WI38 (cell line): ENCODE results near the gene DNM2.

Source experiments
- H3K4me3 ChIP-seq: 2 replicates; pipeline ENCODE4 v1.5.1; 2011; ENCODE audit warnings: low read depth, mild to moderate bottlenecking, control low read depth, low read length
- TF ChIP-seq, protein P1 (sequence below): IDR thresholded peaks from 2 replicates; pipeline ENCODE4 v1.5.1; 2012; ENCODE audit warnings: low read depth, mild to moderate bottlenecking, control low read depth, low read length

Gene DNM2

DNA sequence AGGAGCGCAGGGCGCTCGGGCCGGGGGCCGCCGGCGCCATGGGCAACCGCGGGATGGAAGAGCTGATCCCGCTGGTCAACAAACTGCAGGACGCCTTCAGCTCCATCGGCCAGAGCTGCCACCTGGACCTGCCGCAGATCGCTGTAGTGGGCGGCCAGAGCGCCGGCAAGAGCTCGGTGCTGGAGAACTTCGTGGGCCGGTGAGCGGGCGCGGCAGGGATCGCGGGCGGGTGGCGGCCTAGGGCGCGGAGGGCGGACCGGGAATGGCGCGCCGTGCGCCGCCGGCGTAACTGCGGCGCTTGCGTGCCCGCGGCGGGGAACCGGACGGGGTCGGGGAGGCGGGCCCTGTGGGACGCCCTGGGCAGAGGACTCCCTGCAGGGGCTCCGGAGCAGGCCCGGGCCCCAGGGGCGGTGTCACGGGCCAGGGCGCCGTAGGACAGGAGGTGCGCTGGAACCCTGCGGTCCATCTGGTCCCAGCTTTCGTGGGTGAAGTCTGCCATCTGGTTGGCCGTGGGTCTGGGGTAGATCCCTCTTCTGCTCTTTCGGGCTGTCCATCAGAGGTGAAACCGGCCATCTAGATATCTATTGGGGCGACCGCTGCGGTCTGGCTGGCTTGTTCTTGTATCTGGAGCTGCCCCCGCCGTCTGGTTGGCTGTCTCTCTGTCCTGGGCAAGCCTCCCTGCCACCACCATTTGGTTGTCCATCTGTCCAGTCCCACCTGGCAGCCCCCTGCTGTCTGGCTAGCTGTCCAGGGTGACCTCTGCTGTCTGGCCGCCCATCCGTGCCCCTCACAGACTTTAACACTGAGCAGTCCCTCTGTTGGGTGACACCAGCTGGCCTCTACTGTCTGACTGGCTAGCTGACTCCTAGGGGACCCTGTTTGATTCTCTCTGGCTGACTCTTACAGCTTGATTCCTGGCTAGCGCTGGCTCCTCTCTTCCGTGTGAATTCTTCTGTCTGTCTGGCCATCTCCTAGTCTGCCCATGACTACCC, 622 bp downstream of the DNM2 start:
- TF ChIP-seq, protein P1, sequence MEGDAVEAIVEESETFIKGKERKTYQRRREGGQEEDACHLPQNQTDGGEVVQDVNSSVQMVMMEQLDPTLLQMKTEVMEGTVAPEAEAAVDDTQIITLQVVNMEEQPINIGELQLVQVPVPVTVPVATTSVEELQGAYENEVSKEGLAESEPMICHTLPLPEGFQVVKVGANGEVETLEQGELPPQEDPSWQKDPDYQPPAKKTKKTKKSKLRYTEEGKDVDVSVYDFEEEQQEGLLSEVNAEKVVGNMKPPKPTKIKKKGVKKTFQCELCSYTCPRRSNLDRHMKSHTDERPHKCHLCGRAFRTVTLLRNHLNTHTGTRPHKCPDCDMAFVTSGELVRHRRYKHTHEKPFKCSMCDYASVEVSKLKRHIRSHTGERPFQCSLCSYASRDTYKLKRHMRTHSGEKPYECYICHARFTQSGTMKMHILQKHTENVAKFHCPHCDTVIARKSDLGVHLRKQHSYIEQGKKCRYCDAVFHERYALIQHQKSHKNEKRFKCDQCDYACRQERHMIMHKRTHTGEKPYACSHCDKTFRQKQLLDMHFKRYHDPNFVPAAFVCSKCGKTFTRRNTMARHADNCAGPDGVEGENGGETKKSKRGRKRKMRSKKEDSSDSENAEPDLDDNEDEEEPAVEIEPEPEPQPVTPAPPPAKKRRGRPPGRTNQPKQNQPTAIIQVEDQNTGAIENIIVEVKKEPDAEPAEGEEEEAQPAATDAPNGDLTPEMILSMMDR: no peak

DNA sequence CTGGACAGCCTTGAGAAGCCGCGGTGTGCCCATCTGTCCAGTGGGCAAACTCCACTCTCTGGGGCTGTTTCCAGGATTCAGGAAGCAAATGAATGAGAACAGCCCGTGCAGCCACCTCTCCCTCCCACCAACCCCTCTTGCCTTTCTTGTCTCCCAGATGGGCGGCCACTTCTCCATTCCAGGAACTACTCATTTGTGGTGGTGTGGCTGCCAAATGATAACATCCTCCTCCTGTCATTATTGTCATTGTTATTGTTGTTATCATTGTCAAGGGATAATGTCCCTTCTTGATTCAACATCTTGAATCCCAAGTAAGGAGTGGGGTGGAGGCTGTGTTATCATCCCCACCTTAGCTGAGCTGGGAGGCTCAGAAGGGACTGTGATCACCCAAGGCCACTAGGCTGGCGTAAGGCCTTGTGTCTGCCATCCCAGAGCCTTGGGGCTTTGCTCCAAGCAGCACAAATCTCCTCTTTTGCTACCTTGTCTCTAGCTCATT, 1.6 kb downstream of the DNM2 start:
- TF ChIP-seq, protein P1: no peak
- peak overlapping the region; percentile 86 for H3K4me3 ChIP-seq

More for the DNA sequence above, 622 bp downstream of the DNM2 start:
- H3K4me3 ChIP-seq: peak overlapping the region; percentile 86

DNA sequence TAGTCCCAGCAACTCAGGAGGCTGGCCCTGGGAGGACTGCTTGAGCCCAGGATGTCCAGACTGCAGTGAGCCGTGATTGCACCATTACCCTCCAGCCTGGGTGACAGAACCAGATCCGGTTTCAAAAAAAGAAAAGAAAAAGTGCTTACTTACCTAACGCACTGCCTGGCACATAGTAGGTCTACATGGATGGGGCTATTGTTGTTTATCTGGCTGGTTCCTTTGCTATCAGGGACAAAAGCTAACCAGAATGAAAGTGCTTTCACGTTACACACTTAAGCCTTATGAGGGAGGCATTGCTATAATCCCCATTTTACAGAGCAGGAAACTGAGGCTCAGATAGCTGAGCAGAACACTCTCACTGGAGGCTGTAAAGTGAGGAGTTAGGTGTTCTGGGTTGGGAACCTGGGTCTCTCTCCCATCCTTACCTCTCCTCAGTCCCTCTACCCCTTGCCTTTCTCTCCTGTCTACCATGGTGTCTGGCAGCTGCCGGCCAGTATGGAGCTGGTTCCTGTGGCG, 2.8 kb downstream of the DNM2 start:
- no peak overlapping the region for H3K4me3 ChIP-seq
- TF ChIP-seq, protein P1: no peak

DNA sequence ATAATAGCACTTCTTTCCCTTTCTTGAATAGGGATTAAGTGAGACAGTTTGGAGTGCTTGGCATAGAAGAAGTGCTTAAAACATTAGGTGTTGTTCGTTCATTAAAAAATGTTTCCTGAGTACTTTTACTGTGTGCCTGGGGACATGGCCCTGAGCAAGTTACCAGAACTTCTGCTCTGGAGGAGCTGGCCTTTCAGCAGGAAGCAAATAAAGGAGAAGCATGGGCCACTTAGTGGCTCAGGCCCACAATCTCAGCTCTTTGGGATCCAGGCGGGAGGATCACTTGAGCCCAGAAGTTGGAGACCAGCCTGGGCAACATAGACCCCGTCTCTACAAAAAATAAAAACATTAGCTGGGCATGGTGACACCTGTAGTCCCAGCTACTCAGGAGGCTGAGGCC, 5.7 kb downstream of the DNM2 start:
- no peak overlapping the region for H3K4me3 ChIP-seq
- TF ChIP-seq, protein P1: no peak

DNA sequence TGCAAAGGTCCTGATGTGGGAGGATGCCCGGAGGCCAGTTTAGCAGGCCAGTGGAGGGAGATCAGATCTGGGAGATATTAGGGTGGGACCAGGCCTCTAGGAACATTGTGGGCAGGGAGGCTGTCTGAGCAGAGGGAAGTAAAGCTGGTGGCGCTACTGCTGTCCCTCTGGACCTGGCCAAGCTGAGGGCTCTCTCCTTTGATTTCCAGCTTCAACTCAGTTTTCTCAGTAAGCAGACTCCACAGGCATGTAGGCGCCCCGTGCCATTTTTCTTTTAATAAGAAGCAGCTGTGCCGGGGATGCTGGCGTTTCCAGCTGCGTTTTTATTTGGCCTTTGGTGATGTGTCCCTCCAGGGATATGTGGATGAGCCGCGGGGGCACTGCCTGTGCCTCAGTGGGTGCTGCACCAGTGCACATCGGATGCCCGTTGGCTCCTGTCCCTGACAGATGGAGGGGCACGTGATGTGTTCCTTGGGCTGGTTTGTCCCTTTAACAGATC, 6.7 kb downstream of the DNM2 start:
- TF ChIP-seq, protein P1: no peak
- H3K4me3 ChIP-seq: no peak overlapping the region

DNA sequence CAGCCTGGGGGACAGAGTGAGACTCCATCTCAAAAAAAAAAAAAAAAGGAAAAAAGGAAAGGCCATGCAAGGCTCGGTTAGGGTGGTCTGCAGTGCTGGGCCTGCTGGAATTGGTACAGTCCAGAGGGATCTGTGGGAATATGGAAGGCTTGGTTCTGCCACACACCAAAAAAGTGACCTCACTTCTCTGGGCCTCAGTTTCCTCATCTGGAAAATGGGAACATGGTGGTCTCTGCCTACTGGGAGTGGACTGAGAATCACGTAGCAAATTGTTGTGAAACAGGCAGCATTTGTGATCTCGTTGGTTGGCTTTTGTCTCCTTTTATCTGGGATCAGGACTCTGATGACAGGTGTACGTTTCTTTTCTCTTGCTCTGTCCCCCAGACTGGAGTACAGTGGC, 7.5 kb downstream of the DNM2 start:
- H3K4me3 ChIP-seq: no peak overlapping the region
- TF ChIP-seq, protein P1: no peak

DNA sequence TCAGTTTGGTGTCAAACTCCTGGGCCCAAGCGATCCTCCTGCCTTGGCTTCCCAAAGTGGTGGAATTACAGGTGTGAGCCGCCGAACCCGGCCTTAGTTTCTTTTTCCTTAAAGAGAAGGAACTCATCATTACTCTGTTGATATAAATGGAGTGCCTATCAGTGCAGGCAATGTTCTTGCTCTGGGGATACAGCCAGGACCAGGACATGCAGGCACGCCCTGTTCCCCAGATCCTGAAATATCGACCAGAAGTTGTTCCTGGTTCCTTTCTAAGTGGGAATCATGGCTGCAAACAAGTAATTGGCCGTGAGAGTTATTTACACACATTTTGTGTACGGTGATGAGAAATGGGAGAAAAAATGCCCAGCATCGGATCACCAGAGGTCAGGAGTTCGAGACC, 8.4 kb downstream of the DNM2 start:
- no peak overlapping the region for H3K4me3 ChIP-seq

More for the DNA sequence above, 8.4 kb downstream of the DNM2 start:
- TF ChIP-seq, protein P1: no peak
